T-helper 2 cell treated with Interferon-gamma antibody and Interleukin-4, amounts not matched to agents 5 μg/mL and 100 μg/mL, for 36 hours (primary cell): Measurements from ENCODE around the gene IRF8.
"Not testable (repeated sequence)": the region's sequence is repeated elsewhere in the genome, so short reads cannot be mapped to it uniquely, and the experiment has no call there.

Experiments used
- DNase-seq: peaks from one replicate; pipeline ENCODE4 v3.0.0; 2021; ENCODE audit warnings: low spot score
- H3K27ac Mint-ChIP-seq: one replicate; pipeline ENCODE4 v1.8.0; 2021; ENCODE audit warnings: mild to moderate bottlenecking, mixed read lengths
- H3K27me3 Mint-ChIP-seq: one replicate; pipeline ENCODE4 v1.8.0; 2021; ENCODE audit warnings: low read depth, mixed read lengths
- H3K36me3 Mint-ChIP-seq: one replicate; pipeline ENCODE4 v1.8.0; 2021; ENCODE audit warnings: low read depth, mixed read lengths
- H3K4me1 Mint-ChIP-seq: one replicate; pipeline ENCODE4 v1.8.0; 2021; ENCODE audit warnings: low read depth, mixed read lengths
- H3K4me3 Mint-ChIP-seq: one replicate; pipeline ENCODE4 v1.8.0; 2022; ENCODE audit warnings: mild to moderate bottlenecking, moderate library complexity, mixed read lengths
- H3K9me3 Mint-ChIP-seq: one replicate; pipeline ENCODE4 v1.8.0; 2021; ENCODE audit warnings: mixed read lengths

Gene IRF8

GRCh38 chr16:85935391-85935973, 36.5 kb downstream of the IRF8 start:
- peaks cover 30% of the 10 kb centered on the region for H3K4me1 Mint-ChIP-seq
- H3K27me3 Mint-ChIP-seq = peaks cover 10% of the 10 kb centered on the region

DNA sequence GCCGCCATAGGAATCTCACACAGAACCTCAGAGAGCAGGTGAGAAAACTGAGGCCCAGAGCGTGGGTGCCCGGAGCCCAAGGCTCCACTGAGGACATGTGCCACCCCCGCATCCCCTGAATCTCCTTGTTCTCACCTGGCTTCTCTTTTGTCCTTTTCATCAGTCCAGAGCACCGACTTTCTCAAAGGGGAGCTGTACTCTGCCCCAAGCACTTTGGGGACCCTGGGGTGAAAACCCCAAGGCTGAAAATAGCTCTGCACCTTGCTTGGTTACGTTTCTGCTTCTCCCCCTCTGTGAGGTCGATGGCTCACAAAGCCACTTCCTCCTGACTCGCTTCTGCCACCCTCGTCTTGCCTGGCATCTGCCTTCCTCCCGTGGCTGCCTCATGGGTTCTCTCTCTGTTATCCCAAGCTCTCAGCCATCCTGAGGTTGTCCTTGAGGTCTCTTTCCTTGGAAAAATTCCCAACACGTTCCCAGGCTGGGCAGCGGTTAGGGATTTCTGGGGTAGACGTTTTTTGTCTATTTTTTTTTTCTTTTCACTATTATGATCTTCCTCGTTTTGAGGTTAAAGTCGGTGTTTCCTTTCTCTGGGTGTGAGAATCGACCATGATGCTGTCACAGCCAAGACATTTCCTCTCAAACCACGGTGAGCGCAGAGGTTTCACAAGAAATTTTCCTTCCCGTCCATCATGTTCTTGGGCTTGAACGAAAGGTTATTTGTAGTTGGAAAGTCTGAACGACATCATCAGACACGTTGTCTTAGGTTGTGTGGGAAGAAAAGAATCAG, 37.2 kb downstream of the IRF8 start:
- Mint-ChIP-seq H3K9me3 (no peaks in the 10 kb centered on the region), H3K27me3 (peaks cover 10% of the 10 kb centered on the region), H3K27ac (peak overlapping the region; percentile 92), H3K36me3 (peaks cover 3% of the 10 kb centered on the region), H3K4me1 (peaks cover 30% of the 10 kb centered on the region), H3K4me3 (peak overlapping the region; percentile 78)
- peak; percentile 84 for DNase-seq

More at GRCh38 chr16:85935391-85935973, 36.5 kb downstream of the IRF8 start:
- Mint-ChIP-seq H3K4me3 (peak overlapping the region; percentile 78), H3K9me3 (no peaks in the 10 kb centered on the region), H3K27ac (peak overlapping the region; percentile 92), H3K36me3 (peaks cover 3% of the 10 kb centered on the region)
- no peak for DNase-seq

DNA sequence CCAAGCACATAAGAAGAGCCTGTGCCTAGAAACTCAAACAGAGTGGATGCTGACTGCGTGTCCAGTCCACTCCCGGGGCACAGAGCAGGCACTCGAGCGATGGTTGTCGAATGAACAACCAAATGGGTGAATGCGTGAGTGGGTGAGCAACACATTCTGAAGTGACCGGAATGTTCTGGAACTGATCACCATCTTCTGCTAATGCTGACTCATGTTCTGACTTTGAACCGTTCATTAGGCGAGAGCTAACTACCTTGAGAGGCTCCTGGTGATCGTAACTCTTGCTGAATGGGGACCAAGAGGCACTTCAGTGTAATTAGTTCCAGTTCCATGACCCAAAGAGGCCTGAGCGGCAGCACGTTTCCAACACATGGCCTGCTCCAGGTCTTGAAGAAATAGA, 37.9 kb downstream of the IRF8 start:
- Mint-ChIP-seq H3K27ac (peak overlapping the region; percentile 92), H3K36me3 (peaks cover 3% of the 10 kb centered on the region), H3K4me3 (peak overlapping the region; percentile 78), H3K27me3 (peaks cover 10% of the 10 kb centered on the region), H3K9me3 (no peaks in the 10 kb centered on the region), H3K4me1 (peaks cover 30% of the 10 kb centered on the region)
- no peak for DNase-seq

- H3K36me3 Mint-ChIP-seq = peaks cover 3% of the 10 kb centered on the region
- H3K27ac Mint-ChIP-seq = no peak overlapping the region
- no peaks in the 10 kb centered on the region for H3K9me3 Mint-ChIP-seq
- DNase-seq = no peak
- H3K27me3 Mint-ChIP-seq = peaks cover 16% of the 10 kb centered on the region
- H3K4me3 Mint-ChIP-seq = no peak overlapping the region
- H3K4me1 Mint-ChIP-seq = peaks cover 29% of the 10 kb centered on the region
Observed at GRCh38 chr16:85940214-85940613, 41.3 kb downstream of the IRF8 start.

DNA sequence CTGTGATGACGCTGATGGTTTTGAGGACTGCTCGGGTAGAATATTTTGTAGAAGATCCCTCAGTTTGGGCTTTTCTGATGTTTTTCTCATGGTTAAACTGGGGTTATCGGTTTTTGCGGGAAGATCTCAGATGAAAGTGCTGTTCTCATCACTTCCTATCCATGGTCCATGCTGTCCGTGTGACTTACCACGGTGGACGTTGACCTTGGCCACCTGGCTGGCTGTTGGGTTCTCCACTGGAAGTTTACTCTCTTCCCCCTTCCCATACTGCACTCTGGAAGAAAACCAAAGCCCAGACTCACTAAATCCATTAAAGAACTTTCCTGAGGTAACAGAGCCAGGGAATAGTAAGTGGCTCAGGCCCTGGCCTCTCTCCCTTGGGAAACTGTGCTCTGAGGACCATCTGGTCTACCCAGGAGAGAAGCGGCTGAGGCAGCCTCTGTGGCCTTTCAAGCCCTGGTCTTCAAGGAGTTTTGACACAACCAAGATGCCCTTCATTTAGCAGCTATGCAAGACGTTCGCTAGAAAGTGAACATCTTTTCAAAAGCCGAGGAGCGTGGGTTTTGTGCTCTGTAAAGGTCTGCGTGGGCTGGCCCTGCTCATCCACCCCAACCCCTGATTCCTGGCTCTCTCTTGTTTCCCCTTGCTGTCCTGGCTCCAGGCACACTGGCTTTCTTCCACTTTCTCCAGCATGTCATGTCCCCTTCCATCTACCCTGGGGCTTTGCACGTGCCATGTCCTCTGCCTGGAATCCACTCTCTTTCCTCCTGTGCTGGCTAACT, 43.1 kb downstream of the IRF8 start:
- H3K27me3 Mint-ChIP-seq = peaks cover 25% of the 10 kb centered on the region
- no peak overlapping the region for H3K4me3 Mint-ChIP-seq
- no peaks in the 10 kb centered on the region for H3K9me3 Mint-ChIP-seq
- no peak overlapping the region for H3K27ac Mint-ChIP-seq
- DNase-seq = no peak
- peaks cover 1% of the 10 kb centered on the region for H3K36me3 Mint-ChIP-seq
- H3K4me1 Mint-ChIP-seq = peaks cover 14% of the 10 kb centered on the region

GRCh38 chr16:85942659-85943058, 43.7 kb downstream of the IRF8 start:
- not testable (repeated sequence) for H3K36me3 Mint-ChIP-seq, H3K27ac Mint-ChIP-seq, H3K9me3 Mint-ChIP-seq, DNase-seq, H3K4me3 Mint-ChIP-seq
- peaks cover 28% of the 10 kb centered on the region for H3K27me3 Mint-ChIP-seq
- peaks cover 11% of the 10 kb centered on the region for H3K4me1 Mint-ChIP-seq

DNA sequence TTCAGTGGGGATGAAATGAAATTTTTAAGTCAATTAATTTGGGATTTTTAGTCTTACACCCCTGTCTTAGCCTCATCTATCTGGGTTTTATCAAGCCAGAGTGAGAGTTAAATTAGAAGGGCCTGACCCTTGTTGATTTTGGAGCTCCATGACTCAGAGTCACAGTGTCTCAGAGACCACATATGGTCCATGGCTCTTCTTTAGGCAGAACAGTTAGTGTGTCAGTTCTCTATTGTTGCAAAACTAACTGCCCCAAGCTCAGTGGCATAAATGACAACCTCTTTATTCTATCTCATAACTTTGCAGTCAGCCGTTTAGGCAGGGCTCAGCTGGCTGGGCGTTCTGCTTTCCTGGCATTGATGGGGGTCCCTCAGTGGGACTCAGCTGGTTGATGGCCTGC, 44.7 kb downstream of the IRF8 start:
- no peak overlapping the region for H3K4me3 Mint-ChIP-seq
- no peak overlapping the region for H3K27ac Mint-ChIP-seq
- peaks cover 35% of the 10 kb centered on the region for H3K27me3 Mint-ChIP-seq
- no peaks in the 10 kb centered on the region for H3K9me3 Mint-ChIP-seq
- no peak for DNase-seq
- H3K36me3 Mint-ChIP-seq = no peaks in the 10 kb centered on the region
- H3K4me1 Mint-ChIP-seq = peaks cover 14% of the 10 kb centered on the region

- H3K36me3 Mint-ChIP-seq = no peaks in the 10 kb centered on the region
- no peak overlapping the region for H3K4me3 Mint-ChIP-seq
- peaks cover 14% of the 10 kb centered on the region for H3K4me1 Mint-ChIP-seq
- no peak overlapping the region for H3K27ac Mint-ChIP-seq
- no peaks in the 10 kb centered on the region for H3K9me3 Mint-ChIP-seq
- DNase-seq = peak; percentile 10
- peaks cover 41% of the 10 kb centered on the region for H3K27me3 Mint-ChIP-seq
Observed at GRCh38 chr16:85944572-85945423, 45.8 kb downstream of the IRF8 start.

DNA sequence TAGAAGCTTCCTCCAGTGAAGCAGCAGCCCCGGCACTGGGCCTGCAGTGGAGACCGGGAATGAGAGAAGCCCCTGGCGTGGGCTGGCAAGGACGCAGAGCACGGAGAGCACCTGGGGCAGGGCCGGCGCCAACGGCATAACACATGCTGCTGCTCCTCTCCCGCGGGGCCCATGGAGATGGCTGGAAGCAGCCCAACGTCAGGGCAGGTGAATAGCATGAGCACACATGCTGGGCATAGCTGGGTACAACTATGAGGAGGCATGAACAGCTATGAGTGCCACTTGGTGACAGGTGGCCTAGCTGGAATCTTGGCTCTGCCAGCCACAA, 46.4 kb downstream of the IRF8 start:
- peaks cover 38% of the 10 kb centered on the region for H3K27me3 Mint-ChIP-seq
- no peaks in the 10 kb centered on the region for H3K9me3 Mint-ChIP-seq
- H3K36me3 Mint-ChIP-seq = no peaks in the 10 kb centered on the region
- no peak for DNase-seq
- no peak overlapping the region for H3K4me3 Mint-ChIP-seq
- peaks cover 14% of the 10 kb centered on the region for H3K4me1 Mint-ChIP-seq
- no peak overlapping the region for H3K27ac Mint-ChIP-seq

GRCh38 chr16:85946541-85947124, 47.7 kb downstream of the IRF8 start:
- Mint-ChIP-seq H3K4me1 (peaks cover 14% of the 10 kb centered on the region), H3K9me3 (no peaks in the 10 kb centered on the region), H3K27ac (no peak overlapping the region), H3K27me3 (peaks cover 38% of the 10 kb centered on the region), H3K36me3 (no peaks in the 10 kb centered on the region), H3K4me3 (peak overlapping the region; percentile 73)
- no peak for DNase-seq

DNA sequence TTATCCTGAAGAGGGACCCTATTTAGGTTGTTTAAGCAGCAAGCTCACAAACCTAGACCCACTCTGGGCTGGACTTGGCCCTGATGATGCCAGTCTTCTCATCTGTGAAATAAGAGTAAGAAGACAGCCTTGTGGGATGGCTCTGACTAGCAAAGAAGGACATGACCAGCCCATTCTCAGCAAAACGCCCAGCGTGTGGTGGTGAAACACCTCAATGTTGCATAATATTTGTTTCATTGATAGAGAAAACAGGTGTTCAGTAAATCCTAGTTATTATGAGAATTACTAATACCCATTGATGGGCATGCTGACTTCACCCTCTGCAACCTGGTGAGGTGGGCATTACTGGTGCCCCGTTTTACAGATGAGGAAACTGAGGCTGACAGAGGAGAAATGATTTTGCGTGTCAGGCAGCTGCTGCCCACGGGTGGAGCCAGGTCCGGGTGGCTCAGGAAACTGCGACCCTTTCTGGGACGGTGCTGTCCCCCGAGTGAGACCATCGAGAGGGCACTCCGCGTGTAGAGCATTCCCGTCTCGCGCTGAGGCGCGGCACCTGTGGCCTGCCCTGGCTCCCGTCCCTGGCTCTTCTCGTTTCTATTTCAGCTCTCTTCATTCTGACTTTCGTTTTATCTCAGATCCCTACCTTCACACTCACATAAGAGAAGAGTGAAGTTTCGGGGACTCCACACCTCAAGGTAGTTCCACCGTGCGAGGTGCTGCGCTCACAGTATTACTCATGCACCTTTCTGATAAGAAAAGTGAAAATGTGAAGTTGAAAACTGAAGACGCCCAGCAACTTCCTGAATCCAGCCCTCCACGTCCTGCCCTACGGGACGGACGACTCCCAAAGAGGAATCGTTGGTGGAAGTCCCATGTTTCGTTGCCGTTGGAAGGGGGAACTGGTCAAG, 48.5 kb downstream of the IRF8 start:
- Mint-ChIP-seq H3K4me3 (peak overlapping the region; percentile 73), H3K4me1 (peaks cover 14% of the 10 kb centered on the region), H3K36me3 (no peaks in the 10 kb centered on the region), H3K9me3 (no peaks in the 10 kb centered on the region), H3K27me3 (peaks cover 34% of the 10 kb centered on the region), H3K27ac (no peak overlapping the region)
- peak; percentile 31 for DNase-seq

- H3K9me3 Mint-ChIP-seq = no peaks in the 10 kb centered on the region
- no peak for DNase-seq
- H3K27ac Mint-ChIP-seq = no peak overlapping the region
- H3K4me1 Mint-ChIP-seq = peaks cover 14% of the 10 kb centered on the region
- H3K36me3 Mint-ChIP-seq = no peaks in the 10 kb centered on the region
- H3K27me3 Mint-ChIP-seq = peaks cover 33% of the 10 kb centered on the region
- H3K4me3 Mint-ChIP-seq = no peak overlapping the region
Observed at GRCh38 chr16:85948138-85948509, 49.2 kb downstream of the IRF8 start.
